NT2/D1 (cell line): ENCODE data around the gene PRSS27.

Source experiments
- SUZ12 ChIP-seq: IDR thresholded peaks from 2 replicates; pipeline ENCODE4 v1.6.1; 2011; ENCODE audit not compliant: insufficient read length, insufficient read depth; ENCODE audit errors: extremely low read depth
- YY1 ChIP-seq: IDR thresholded peaks from 2 replicates; pipeline ENCODE4 v1.6.1; 2011; ENCODE audit not compliant: insufficient read length, insufficient read depth

- TF ChIP-seq YY1 (no peak), SUZ12 (no peak)
These were observed 47.9 kb upstream of the PRSS27 start for GRCh38 chr16:2767891-2768290.
